Lung microvascular endothelial cell (primary cell): ENCODE data around the gene AKR1C1. TPM values are rescaled to one million over a fixed set of nuclear protein-coding genes. Genes with fewer than 3 reads are reported as not detected.
"Not testable (repeated sequence)": the region's sequence is repeated elsewhere in the genome, so short reads cannot be mapped to it uniquely, and the experiment has no call there.

Experiments used
- DNase-seq, 2 donors: peaks; one replicate each; pipeline versions ENCODE4 v3.0.0 to v3.0.0-alpha.2; 2010; ENCODE audit warnings: low read depth in 2 of 2
- total RNA-seq: library from RNA; depleted of rRNA; stranded (reverse); fragments of >200 nt; gene quantifications from 2 replicates; pipeline ENCODE4 v1.2.1, GENCODE V29; 2014

AKR1C1 gene
- total RNA-seq, 1 donor from 2014 or later: 18.7 TPM

DNA sequence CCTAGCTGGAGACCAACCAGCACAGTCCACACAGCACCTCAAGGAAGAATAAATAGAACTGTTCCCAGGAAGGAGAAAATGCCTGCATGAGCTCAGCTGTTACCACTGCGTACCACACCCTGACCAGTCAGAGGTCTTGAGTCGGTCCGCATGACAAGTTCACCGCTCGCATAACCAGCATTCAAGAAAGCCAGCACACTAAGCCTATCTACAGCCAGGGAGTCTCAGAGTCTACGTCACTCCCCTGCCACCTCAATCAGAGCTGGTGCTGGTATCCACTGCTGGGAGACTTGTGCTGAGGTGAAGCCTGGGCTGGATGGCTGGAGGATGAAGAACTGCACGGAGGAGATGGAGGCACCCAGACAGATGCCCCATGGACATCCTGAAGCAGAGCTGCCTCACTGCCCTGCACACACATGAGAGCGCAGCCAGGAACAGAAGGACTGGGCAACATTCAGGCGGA lies 19.6 kb downstream of the AKR1C1 start:
- no peak for DNase-seq

DNA sequence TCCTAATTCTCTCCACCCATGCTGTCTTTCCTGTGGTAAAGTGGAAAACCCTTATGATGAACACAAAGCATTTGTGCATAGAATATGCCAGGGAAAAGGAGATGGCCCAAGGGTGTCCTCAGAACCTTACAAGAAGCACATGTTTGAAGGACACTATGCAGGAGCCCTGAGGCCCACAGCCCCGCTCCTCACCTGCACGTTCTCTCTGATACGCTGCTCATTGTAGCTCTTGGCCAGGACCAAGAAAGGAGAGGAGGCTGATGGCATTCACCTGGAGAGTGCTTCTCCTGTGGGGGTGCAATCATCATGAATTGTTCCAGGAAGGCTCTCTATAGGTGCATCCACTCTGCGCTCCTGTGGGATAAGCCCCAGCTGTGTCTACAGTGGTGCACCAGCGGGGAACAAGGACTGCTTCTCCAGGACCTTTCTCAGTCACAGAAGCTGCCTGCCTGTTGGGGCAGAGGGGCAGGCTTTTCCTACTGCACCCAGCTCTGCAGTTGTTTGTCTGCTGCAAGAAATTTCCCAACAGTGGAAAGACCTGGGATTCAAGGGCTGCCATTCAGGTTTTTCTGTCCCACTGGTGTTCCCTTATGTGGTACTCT lies 20.5 kb downstream of the AKR1C1 start:
- no peak for DNase-seq

DNA sequence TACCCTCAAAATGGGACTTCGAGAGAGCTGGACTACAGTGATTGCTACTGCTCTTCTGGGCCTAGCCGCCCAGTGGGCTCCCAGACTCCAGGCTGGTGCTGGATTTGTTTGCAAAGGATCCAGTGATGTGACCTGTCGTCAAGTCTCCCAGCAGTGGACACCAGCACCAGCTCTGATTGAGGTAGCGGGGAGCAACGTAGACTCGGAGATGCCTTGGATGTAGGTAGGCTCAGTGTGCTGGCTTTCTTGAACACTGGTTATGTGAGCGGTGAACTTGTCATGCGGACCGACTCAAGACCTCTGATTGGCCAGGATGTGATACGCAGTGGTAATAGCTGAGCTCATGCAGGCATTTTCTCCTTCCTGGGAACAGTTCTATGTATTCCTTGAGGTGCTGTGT lies 21.0 kb downstream of the AKR1C1 start:
- no peak for DNase-seq

DNA sequence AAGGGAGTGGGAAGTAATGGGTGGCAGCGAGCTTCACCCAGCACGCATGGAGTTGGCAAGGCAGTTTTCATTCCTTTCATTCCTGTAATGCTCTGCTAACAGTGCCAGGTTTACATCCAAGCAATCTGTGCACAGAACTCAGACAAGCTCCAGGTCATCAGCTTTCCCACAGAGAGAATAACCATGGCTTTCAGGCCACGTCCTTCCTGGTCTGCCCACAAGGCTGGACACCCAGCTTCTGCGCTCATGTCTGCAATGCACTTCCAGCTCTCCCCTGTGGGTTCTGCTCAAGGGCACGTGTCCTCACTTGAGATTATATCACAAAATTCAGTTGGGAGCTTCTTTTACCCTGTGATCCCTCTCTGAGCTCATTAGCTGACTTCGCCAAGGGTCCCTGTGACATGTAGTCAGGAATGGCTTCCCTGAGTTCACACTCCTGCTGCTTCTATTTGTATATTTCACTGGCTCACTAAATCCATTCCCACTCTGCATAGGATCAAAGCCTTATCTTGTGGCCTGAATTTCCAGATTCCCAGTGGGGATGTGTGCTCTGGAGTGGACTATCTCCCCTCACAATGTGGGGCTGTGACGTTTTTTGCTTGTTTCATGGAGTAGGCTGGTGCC lies 21.9 kb downstream of the AKR1C1 start:
- DNase-seq: no peak

DNA sequence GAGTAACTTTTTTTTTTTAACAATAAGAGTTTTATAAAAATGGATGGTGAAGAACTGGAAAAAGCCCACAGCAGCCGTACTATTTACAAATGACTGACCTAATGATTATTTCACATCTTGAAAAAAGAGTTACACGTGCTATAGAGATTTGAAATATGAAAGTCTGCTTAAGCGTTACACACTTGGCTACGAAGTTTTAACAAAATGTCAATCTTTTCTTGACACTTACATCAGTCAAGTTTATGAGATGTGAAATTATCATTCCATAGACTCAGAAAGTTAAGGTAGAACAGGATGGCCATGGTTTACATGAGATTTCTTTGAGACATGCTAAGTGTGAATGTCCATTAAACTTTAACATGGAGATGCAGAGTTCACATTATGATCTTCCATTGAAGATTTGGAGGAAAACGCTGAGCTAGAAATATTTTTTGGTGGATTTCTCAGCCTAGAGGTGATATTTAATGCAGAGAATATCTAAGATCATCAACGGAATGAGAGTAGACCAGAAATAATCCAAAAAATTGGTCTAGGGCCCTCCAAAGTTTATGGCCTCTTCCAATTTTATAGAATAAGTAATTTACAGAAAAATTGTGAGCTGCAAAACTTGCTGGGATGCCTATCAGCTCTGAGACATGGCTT lies 24.9 kb downstream of the AKR1C1 start:
- not testable (repeated sequence) for DNase-seq

DNA sequence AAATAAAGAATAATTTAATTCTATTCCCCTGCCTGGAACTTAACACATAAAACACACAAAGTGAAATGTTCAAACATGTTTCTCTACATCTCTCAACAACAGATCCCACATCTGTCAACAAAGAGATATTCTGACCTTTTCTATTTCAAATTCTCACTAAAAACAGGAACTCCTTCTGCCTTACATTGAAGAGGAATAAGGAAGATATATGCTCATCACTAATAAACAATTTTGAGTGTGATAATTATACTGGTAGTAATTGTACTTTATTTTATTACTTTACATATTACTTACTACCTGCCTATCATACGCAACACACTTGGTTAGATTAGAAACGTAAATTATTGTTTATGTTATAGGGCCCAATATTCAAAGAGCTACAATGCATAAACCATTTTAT lies 27.0 kb downstream of the AKR1C1 start:
- DNase-seq: no peak

DNA sequence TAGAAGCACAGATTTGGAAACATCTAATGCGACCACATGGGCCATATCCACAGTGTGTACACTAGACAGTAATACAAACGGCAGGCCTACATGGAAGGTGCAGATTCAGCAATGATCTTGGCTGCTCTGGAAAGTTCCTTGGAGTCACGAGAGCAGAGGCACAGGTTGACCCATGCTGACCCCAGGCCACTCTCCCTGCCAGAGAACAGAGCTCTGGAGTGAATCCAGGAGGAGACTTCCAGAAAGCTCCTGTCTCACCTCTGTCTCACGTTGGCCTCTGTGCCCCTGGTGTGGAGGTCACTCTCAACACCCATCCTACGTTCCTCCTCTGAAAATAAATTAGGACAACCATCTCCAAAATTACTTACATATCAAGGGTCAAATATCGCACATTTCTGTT lies 28.2 kb downstream of the AKR1C1 start:
- DNase-seq: not testable (repeated sequence)

DNA sequence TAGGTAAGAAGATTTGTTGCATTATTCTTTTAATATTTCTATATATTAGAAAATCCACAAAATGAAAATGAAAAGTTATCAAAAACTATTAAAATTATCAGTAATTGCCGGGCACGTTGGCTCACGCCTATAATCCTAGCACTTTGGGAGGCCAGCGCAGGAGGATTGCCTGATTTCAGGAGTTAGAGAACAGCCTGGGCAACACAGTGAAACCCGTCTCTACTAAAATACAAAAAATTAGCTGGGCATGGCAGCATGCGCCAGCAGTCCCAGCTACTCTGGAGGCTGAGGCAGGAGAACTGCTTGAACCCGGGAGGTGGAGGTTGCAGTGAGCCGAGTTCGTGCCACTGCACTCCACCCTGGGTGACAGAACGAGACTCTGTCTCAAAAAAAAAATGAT lies 29.3 kb downstream of the AKR1C1 start:
- DNase-seq: not testable (repeated sequence)

DNA sequence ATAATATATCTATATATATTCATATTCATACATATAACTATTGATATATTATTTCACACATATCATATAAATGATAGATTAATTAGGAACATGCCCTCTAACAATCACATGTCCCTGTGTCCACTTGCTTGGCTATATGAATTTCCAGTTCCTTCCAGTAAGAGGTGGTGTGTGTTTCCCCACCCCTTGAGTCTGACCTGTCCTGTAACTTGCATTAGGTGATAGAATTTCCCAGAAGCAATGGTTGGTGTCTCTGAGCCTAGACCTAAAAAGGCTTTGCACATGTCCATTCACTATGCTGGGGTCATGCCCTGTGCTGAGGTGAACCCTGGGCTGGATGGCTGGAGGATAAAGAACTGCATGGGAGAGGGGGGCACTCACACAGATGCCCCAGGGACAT lies 31.0 kb downstream of the AKR1C1 start:
- not testable (repeated sequence) for DNase-seq

DNA sequence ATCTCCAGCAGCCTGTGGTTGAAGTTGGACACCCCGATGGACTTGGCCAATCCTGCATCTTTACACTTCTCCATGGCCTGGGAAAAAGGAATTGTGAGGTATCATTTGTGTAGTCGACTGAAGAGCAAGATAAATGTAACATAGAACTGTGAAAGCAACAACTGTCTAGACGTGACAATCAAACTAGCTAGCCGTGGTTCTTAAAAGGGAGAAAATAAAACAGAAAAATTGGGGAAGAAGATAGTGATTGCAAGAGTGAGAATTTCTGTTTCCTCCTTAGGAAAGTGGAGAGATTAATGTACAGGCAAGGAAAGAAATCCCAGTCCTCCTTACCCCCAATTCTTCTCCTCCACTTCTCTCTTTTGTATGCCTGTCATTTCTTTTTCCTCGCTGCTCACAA lies 35.5 kb downstream of the AKR1C1 start:
- no peak for DNase-seq

DNA sequence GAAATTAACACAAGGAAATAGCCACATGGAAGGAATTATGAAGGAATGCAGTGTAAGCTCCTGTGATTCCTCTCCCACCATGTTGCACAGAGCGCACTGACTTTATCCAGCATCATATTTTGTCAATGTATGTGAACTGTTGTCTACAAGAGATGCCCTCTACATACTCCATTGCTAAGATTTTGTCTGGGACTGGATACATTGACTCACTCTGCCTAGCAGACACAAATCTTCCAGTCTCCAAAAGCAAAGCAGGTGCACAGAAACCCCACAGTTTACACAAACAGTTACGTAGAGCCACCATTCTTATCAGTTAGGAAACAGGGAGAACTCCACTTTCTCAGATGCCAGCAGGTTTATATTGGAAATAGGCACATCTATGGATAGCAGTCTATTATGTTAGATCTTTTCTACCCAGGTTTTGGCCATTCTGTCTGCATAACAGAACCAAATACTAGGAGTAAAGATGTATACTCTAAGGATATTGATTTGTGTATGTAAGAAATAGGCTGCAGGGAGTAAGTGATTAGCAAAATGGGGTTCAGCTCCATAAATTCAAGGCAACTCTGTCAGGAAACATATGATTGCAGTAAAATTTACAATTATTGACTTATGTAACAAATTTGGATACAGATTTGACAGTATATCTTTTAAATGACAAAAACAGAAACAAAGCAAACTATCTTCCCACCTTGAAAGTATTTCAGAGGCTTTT lies 39.0 kb downstream of the AKR1C1 start:
- DNase-seq: no peak

DNA sequence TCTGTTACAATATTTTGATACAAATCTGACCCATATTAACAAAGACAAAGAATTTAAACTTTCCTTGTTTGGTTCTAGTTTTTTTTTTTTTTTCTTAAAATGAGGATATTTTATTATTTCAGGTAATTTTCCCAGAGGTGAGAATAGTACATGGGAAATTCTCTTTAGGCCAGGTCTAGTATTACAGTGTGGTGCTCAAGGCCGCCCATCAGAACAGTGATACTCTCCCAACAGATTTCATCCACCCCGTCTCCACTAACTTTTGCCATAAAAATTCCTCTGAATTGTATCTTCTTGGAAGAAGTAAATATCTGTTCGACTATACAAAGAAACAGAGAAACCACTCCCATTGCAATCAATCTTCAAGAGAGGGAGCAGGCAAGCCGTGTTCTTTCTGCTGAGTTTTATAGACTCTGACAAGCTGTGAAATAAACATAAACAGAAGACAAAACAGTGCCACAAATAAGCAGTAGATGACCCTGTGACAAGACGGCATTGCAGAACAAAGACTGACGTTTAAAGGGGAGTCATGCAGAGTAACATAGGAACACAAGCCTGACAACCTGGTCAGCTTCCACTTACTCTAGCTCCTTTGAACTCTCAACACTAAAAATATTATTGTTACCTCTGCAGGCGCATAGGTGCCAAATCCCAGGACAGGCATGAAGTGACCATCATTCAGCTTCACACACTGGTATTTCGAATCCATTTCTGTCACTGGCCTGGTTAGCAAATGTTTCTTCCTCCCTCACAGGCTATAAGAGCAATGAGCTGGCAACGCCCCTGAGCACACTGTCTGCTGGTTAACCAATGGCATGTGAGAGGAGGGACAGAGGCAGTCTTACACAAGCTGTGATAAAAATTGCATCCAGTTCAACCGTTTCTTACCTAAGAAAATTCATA lies 40.2 kb downstream of the AKR1C1 start, which contains the start of gene AKR1C2:
TSS of gene AKR1C2 (minus strand) at position 731 of the 903 bp plus-strand sequence. CDS start at position 709, 22 bp downstream.
- peak in 1 of 2 donors; percentile 64 for DNase-seq

DNA sequence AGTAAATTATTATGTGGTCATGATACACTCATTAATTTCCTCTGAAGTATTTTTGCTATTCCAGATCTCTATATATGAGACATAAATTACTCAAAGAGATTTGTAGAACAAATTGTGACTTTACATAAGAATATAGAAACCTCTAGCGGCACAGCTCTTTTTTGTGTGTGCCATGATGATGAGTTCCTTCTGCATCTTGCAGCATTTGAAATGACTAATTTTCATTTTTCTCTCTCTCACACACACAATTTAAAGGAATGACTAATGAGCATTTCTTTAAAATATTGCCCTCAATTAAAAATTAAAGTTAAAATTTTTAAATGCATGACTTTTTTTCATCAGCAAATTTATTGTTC lies 40.8 kb downstream of the AKR1C1 start:
- not testable (repeated sequence) for DNase-seq

DNA sequence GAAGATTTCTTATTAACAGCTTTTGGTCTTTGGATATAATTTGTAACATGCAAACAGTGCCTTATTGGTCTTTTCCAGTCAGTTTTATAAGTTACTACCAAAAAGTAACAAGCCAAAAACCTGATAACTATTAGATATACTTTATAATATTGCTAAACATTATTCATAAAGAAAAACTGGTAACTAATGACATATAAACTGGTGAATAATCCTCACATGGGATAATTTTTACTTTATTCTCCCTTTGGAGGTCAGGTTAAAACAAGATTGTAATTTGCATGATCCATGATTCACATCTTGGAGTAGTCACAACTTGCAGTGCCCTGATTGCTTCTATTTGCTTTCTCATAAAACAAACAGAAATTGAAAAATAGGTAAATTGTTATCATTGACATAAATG lies 41.3 kb downstream of the AKR1C1 start:
- DNase-seq: not testable (repeated sequence)

DNA sequence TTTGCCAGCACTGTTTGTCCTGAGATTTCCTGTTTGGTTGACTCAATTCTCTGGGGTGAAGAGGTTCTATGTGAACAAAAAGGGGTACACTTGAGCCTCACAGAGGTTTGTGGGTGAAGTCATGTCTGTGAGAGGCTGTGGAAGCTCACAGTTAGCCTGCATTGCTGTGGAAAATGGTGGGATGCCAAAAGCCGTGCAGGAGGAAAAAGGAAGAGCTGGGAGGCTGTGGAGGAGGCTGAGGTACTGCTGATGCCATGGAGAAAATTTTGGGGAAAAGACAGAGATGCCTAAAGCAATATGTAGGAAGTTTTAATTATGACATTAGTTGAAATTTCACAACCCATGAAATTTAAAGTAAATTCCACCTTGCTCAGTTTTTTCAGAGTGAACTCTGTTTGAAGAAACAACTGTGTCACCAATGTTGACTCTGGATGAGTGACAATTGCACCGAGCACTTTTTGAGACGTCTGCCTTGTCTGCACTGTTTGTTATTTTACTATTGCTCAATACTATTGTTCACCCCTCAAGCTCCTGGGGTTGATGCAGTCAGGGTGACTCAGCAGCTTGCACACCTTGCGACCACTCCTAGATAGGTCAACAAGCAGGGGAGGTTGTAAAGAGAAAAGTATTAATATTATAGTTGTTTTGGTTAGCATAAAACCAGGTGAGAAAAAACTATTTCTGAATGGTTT lies 45.8 kb downstream of the AKR1C1 start:
- DNase-seq: peak in 1 of 2 donors; percentile 48

DNA sequence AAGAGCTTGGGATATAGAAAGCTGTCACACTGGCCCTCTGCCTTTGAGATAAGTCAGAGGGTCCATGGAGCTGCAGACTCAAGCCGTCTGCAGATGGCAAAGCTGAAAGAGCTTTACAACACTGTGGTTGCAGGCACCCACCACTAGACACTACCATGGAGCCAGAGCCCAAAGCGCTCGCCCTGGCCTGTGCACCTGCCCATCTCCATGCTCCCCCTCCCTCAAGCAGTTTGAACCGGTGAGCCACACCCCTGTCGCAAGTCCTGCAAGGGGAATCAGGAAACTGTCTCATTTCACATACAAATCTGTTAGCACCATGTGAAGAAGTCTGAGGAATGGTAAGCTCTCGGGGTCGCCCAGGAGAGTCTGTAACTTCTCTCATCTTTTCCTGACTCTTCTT lies 46.8 kb downstream of the AKR1C1 start:
- not testable (repeated sequence) for DNase-seq

DNA sequence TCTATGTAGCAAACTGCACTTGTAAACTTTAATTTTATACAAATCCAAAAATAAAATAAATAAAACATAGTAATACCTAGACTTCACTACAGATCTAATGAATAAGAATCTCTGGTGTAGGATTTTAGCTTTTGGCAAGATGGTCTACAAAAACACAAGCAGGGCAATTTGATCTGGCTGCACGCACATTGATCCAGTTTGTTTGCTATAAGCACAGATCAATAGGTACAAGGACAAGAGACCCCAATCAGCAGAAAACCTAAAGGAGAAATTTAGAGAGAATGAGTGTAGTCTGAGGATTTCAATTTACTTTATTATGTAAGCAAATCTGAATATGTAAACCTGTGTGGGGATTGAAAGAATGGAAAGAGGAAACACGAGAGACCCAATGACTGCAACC lies 48.2 kb downstream of the AKR1C1 start:
- not testable (repeated sequence) for DNase-seq

DNA sequence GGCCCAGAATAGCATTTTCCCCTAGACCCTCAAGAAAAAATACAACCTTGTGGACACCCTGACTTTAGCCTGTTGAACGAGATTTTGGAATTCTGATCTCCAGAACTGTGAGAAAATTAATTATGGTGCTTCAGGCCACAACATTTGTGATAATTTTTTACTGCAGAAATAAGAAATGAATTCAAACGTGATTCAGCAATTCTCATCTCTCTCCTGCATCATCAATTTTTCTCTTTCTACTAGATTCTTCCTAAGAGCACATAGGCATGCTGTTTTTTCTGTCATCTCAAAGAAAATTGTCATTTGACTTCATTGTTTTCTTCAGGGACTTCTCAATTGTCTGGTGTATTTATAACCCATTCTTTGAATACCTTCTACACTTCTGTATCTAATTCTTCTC lies 49.4 kb downstream of the AKR1C1 start:
- no peak for DNase-seq

DNA sequence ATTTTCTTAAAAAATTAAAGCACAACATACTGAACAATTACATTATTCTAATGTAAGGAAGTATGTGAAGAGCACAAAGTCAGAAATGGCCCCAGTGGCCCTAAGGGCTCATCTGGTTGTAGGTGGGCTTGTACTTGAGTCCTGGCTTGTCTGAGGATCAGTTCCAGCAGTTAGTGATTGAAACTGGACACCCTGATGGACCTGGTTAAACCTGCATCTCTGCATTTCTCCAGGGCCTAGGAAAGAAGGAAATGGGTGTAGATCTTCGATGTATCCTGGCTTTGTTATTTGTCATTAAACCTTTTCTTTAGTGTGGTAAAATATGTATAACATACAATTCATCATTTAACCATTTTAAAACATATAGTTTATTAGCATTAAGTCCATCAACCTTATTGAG lies 50.2 kb downstream of the AKR1C1 start:
- peak in 1 of 2 donors; percentile 8 for DNase-seq

DNA sequence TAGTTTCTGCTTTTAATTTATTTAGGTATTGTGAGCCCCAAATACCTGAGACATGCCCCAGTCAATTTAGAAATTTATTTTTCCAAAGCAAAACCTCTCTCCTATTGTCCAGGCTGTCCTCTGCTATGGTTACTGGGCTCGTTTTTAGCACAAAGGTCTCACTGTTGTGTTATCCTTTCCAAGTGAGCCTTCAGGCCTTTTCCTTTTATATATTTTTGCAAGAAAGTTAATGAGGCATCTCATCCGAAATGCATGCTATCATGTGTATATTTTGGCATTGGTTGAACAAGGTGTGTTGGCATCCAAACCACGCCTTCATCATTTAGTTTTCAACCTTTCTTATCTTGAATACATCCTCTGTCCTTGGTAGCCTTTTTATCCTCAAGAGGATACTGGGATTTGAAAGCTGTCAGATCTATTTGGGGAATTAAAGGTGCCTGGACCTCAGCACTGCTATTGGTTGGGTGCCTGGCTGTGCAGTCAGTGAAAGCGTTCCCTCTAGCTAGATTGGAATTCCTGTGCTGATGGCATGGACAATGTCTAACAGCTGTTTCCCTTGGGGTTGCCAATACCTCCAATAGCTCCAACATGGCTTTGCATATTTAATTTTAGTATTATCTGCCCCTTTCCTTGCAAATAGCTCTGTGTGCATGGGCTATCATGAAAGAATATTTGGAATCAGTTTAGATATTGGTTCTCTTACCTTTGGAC lies 51.1 kb downstream of the AKR1C1 start:
- DNase-seq: peak in 1 of 2 donors; percentile 88
